ENCODE measurements around the gene MSI2. TPM values are rescaled to one million over a fixed set of nuclear protein-coding genes. Genes with fewer than 3 reads are reported as not detected.

The MSI2 gene
- total and polyA plus RNA-seq, 9 of the 15 experiments (the other 6 are each of a cell fraction or from before 2014, with no cell fraction given) = 4.6 to 61.8 (median 42.4) TPM

GRCh38 chr17:57458718-57459285 is 202.5 kb downstream of the MSI2 start (continued):
- no peak for TF ChIP-seq ZBTB2 (IDR thresholded peaks at IDR 0.05)
- TF ChIP-seq ZNF347 (CRISPR knock-in tag; IDR thresholded peaks at IDR 0.05; ENCODE audit: low read depth) = no peak
- TF ChIP-seq ZNF79 (CRISPR knock-in tag; IDR thresholded peaks at IDR 0.05; ENCODE audit: low read depth) = 0 out of 2 replicates have a peak, but pooled peaks have one; percentile 6
- no peak for TF ChIP-seq ZNF778 (CRISPR knock-in tag; IDR thresholded peaks at IDR 0.05)
- TF ChIP-seq HBP1 (CRISPR knock-in tag; IDR thresholded peaks at IDR 0.05) = no peak
- TF ChIP-seq ZNF584 (CRISPR knock-in tag; IDR thresholded peaks at IDR 0.05; ENCODE audit: low read depth) = peak; percentile 66; the same call in 1 of the 2 replicates
- TF ChIP-seq ZNF311 (CRISPR knock-in tag; IDR thresholded peaks at IDR 0.05) = no peak
- no peak for TF ChIP-seq ARNT (IDR thresholded peaks at IDR 0.05)
- no peak for TF ChIP-seq SP1 (CRISPR knock-in tag; IDR thresholded peaks at IDR 0.05)
- no peak for TF ChIP-seq SUPT5H (IDR thresholded peaks at IDR 0.05)
- TF ChIP-seq ZNF77 (CRISPR knock-in tag; IDR thresholded peaks at IDR 0.05) = no peak
- no peak for TF ChIP-seq E2F3 (CRISPR knock-in tag; IDR thresholded peaks at IDR 0.05)
- TF ChIP-seq ZNF239 (CRISPR knock-in tag; IDR thresholded peaks at IDR 0.05) = no peak
- TF ChIP-seq ZBTB9 (CRISPR knock-in tag; IDR thresholded peaks at IDR 0.05) = no peak
- peak; percentile 17; the same call in 1 of the 2 replicates for TF ChIP-seq DDX20 (tag; IDR thresholded peaks at IDR 0.05; ENCODE audit: low read depth)
- TF ChIP-seq SAFB (IDR thresholded peaks at IDR 0.05; ENCODE audit: borderline replicate concordance, low read depth, low read length) = no peak
- TF ChIP-seq ESRRB (CRISPR knock-in tag; IDR thresholded peaks at IDR 0.05; ENCODE audit: borderline replicate concordance) = no peak
- no peak for TF ChIP-seq MIER1 (IDR thresholded peaks at IDR 0.05; ENCODE audit: low read depth)
- TF ChIP-seq PRMT5 (CRISPR knock-in tag; IDR thresholded peaks at IDR 0.05) = no peak
- no peak for TF ChIP-seq PCBP2 (IDR thresholded peaks at IDR 0.05; ENCODE audit: low read depth, low read length, poor library complexity, severe bottlenecking)
- TF ChIP-seq ZNF444 (CRISPR knock-in tag; IDR thresholded peaks at IDR 0.05) = no peak

Data from K562 (cell line).